Skeletal muscle tissue (tissue), 4 donors: ENCODE measurements around the gene NPB. TPM values are rescaled to one million over a fixed set of nuclear protein-coding genes. Genes with fewer than 3 reads are reported as not detected.

Experiments used
- H3K27ac ChIP-seq: one replicate; pipeline ENCODE4 v1.7.0; 2013; ENCODE audit warnings: mild to moderate bottlenecking, low read depth, low read length, inconsistent platforms
- H3K27me3 ChIP-seq, 3 donors: one replicate each; pipeline ENCODE4 v1.7.0; 2013; ENCODE audit warnings: low read length in 3 of 3; ENCODE audit not compliant: control insufficient read depth in 3 of 3, insufficient read depth in 3 of 3
- H3K36me3 ChIP-seq, 3 donors: one replicate each; pipeline ENCODE4 v1.7.0; 2013; ENCODE audit warnings: low read length in 3 of 3; ENCODE audit not compliant: control insufficient read depth in 3 of 3, insufficient read depth in 3 of 3
- H3K4me1 ChIP-seq, 3 donors: one replicate each; pipeline ENCODE4 v1.7.0; 2013; ENCODE audit warnings: low read length in 3 of 3, mild to moderate bottlenecking in 3 of 3; ENCODE audit not compliant: control insufficient read depth in 3 of 3, insufficient read depth in 3 of 3
- H3K4me3 ChIP-seq, 3 donors: one replicate each; pipeline ENCODE4 v1.7.0; 2013; ENCODE audit warnings: low read length in 3 of 3
- H3K9ac ChIP-seq, 3 donors: one replicate each; pipeline ENCODE4 v1.7.0; 2013; ENCODE audit warnings: low read length in 3 of 3, mild to moderate bottlenecking in 3 of 3, moderate library complexity in 2 of 3, low read depth in 1 of 3
- H3K9me3 ChIP-seq, 3 donors: one replicate each; pipeline ENCODE4 v1.7.0; 2013; ENCODE audit warnings: low read length in 3 of 3; ENCODE audit not compliant: control insufficient read depth in 3 of 3
- total RNA-seq: library from RNA; depleted of rRNA; stranded (reverse); fragments of >200 nt; gene quantifications from one replicate; pipeline ENCODE4 v1.2.3, GENCODE V29; 2014
- donor health status: Osteomylitis.

NPB gene
- total RNA-seq, 1 donor from 2014 or later = 1.0 TPM

DNA sequence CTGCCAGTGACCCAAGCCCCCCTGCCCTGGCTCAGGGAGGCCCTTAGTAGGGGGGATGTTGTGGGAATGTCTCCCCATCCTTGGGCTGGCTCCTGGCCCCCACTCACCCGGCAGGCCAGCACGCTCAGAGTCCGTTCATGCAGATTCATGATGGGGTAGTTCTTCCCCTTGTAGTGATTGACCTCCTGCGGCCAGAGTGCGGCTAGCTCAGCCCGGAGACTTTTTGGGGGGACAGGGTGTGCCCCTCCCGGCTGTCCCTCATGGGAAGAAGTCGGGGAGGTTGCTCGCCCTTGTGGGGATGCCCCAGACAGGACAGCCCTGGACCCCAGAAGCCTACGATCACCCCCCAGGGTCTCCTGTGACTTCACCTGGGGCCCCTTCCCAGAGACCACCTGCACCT is 4.0 kb downstream of the NPB start:
- Histone ChIP-seq H3K27ac (no peak overlapping the region), H3K36me3 (peaks cover 4 to 25% (median 8%) of the 10 kb centered on the region in 3 donors), H3K9ac (no peak overlapping the region), H3K4me1 (peaks cover 25 to 44% (median 33%) of the 10 kb centered on the region in 3 donors), H3K9me3 (no peaks in the 10 kb centered on the region), H3K4me3 (no peak overlapping the region), H3K27me3 (peaks cover 0 to 2% (median 0%) of the 10 kb centered on the region in 3 donors)

DNA sequence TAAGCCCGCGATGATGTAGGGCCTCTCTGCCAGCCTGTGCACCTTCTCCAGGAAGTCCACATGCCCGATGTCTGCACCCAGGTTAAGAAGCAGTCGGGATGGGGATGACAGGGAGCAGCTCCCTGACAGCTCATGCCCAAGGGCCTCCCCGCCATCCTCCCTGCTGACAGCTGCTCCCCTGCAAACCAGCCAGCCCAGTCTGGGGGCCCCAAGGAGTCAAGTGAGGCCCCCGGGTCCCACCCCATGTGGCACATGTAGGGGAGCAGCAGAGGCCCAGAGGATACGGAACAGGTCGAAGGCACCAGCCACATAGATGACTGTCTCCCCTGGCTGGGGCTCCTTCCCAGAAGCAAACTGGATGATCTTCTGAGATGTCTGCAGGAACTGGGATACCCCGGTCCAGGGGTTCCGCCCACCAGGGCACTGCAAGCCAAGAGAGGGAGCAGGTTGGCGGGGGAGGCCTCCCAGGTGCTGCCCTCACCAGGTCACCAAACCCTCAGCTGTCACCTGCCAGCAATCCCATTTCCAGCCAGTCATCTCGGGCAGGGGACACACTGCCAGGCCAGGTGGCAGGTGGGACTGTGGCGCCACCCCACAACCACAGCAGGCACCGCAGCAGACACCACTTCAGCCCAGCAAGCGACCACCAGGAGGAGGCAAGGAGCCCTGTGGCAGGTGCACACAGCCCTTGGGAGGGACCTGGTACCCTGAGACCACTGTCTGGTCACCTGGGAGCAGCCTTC is 4.6 kb downstream of the NPB start:
- Histone ChIP-seq H3K4me1 (peaks cover 22 to 43% (median 30%) of the 10 kb centered on the region in 3 donors), H3K36me3 (peaks cover 4 to 25% (median 8%) of the 10 kb centered on the region in 3 donors), H3K9ac (peak overlapping the region in 1 of 3 donors; percentile 54), H3K27me3 (no peaks in the 10 kb centered on the region), H3K9me3 (no peaks in the 10 kb centered on the region), H3K4me3 (peak overlapping the region in 1 of 3 donors; percentile 26), H3K27ac (peak overlapping the region; percentile 44)

DNA sequence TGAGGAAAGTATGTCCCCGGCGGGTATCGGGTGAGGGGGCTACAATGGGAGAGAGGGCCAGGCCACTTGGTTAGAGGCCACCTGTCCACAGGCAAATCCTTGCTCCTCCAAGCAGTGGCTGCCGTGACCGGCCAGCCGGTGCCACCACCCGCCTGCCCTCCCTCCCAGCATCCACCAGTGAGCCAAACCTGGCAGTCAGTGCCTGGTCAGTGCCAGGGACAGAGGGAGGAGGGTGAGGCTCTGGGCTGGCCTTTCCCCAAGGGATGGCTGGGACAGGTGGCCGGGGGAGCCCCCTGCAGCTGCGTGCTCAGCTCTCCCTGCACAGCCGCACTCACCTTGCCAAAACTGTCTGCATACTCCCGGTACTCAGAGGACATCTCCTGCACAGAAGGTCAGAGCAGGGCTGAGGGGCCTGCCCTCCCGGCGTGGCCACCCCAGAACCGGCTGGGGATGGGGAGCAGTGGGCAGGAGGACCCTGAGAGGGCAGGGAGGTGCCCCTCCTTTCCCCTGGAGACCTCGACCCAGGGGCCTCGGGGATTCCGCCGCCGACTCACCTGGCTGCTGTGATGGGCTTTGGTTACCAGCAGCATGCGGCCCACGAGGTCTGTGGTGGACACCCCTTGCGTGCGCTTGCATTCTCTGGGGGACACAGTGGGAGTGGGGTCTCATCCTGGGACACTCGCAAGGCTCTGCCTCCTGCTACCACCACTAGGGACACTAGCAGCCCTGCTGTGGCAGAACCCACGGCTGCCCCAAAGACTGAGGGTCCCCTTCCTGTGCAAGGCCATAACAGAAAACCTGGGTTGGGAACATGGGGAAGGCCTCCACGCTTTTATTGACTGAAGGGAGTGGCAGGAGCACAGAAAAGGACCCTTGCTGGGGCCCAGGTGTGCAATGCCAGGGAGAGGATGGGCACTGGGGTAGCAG is 5.4 kb downstream of the NPB start:
- Histone ChIP-seq H3K27ac (peak overlapping the region; percentile 44), H3K27me3 (no peaks in the 10 kb centered on the region), H3K4me3 (peak overlapping the region in 1 of 3 donors; percentile 26), H3K9me3 (no peaks in the 10 kb centered on the region), H3K36me3 (peaks cover 9 to 29% (median 14%) of the 10 kb centered on the region in 3 donors), H3K9ac (peak overlapping the region in 1 of 3 donors; percentile 54), H3K4me1 (peaks cover 22 to 44% (median 27%) of the 10 kb centered on the region in 3 donors)

DNA sequence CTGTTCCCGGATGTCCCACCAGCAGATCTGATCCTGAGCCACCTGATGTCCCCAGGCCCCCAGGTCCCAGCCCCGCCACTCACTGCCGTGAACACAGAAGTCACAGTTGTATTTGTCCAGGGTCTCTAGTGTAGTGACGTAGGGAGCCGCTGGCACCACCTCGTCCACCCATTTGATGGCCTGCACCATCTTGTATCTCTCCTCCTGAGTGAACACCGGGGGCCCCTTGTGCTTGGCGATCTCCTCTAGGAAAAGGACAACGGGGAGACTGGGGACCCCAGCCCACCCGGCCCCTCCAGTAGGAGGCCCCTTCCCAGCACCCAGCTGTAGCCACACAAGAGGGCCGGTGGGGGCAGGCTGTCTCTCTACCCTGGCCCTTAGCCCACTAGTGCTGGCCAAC is 6.8 kb downstream of the NPB start:
- no peaks in the 10 kb centered on the region for H3K9me3 ChIP-seq
- peaks cover 22 to 44% (median 25%) of the 10 kb centered on the region in 3 donors for H3K4me1 ChIP-seq
- no peaks in the 10 kb centered on the region for H3K27me3 ChIP-seq
- no peak overlapping the region for H3K4me3 ChIP-seq
- H3K9ac ChIP-seq = peak overlapping the region in 1 of 3 donors; percentile 16
- H3K27ac ChIP-seq = no peak overlapping the region
- peaks cover 21 to 40% (median 27%) of the 10 kb centered on the region in 3 donors for H3K36me3 ChIP-seq

DNA sequence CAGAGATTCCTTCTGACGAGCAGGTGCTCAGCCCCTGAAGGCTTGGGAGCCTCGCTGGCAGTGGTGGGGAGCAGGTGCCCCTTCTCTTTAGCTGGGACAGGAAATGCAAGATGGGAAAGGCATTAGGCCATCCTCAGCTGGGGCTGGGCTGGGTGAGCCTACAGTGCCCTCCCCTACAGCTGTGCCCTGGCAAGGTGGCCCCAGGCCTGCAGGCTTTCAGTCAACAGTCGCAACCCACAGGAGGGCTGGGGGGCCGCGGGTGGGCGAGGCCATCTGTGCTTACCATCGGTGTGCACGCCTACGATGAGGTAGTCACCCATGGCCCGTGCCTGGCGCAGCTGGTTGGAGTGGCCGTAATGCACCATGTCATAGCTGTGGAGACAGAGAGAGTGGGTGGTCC is 7.2 kb downstream of the NPB start:
- no peaks in the 10 kb centered on the region for H3K9me3 ChIP-seq
- H3K27me3 ChIP-seq = no peaks in the 10 kb centered on the region
- H3K27ac ChIP-seq = no peak overlapping the region
- H3K4me3 ChIP-seq = no peak overlapping the region
- H3K9ac ChIP-seq = peak overlapping the region in 1 of 3 donors; percentile 8
- peaks cover 21 to 40% (median 30%) of the 10 kb centered on the region in 3 donors for H3K36me3 ChIP-seq
- H3K4me1 ChIP-seq = peaks cover 22 to 44% (median 25%) of the 10 kb centered on the region in 3 donors

DNA sequence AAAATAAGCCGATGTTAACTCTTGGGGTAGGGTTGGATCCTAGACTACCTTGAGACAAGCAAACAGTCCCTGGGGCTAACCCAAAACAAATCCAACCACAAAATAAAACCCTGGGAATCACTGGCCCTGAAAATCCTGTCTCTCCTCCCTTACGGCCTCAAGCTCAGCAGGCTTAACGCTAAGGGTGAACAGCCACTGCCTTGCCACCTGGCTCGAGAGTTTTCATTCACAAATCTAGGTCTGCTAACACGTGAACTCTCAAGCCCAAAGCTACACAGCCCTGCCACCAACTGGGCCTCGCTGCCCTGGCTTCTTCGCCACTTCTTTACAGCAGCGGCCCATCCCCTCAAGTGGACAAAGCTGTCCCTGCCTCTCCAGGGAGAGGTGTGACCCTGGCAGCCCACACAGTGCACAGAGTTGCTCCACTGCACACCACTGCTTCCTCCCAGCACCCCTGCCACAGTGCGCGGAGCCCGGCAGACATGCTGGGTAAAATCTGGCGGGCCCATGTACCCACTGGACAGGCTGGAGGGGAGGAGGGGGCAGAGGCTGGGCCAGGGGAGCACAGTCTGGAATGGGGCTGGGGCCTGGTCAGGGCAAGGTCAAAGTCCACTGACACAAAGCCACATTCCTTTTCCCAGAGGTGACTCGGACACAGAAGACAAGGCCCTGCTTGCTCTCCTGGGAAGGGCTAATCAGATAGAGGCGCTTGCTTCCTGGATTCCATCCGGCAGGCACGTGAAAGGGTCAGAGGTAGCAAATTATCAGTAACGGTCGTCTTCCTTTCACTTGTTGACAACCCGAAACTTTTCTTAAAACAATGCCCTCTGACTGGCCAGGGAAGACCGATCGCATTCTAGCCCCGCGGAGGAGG is 8.2 kb downstream of the NPB start:
- Histone ChIP-seq H3K36me3 (peaks cover 31 to 40% (median 33%) of the 10 kb centered on the region in 3 donors), H3K9ac (peak overlapping the region; percentile 65 to 83 (median 71)), H3K27me3 (no peaks in the 10 kb centered on the region), H3K4me1 (peaks cover 22 to 46% (median 25%) of the 10 kb centered on the region in 3 donors), H3K4me3 (peak overlapping the region; percentile 67 to 84 (median 83)), H3K9me3 (no peaks in the 10 kb centered on the region), H3K27ac (no peak overlapping the region)

DNA sequence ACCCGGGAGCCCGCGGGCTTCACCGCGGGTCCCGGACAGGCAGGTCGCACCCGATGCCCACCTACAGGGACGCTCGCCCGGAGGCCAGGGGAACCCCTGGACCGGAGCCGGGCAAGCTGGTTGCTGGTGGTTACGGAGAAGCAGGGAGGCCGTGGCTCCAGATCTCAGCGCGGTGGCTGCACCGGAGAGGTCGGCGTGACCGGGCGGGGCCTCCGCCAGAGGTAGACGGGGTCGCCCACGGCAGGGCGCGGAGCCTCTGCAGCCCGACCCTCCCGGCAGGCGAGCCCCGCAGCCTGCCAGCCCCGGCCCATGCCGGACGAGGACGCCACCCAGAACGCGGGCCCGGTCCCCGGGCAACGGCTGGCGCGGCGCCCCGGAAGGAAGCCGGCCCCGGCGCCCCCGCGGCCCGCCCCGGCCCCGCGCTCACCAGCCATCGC is 8.8 kb downstream of the NPB start:
- H3K36me3 ChIP-seq = peaks cover 38 to 45% (median 39%) of the 10 kb centered on the region in 3 donors
- peak overlapping the region; percentile 65 to 83 (median 71) for H3K9ac ChIP-seq
- no peak overlapping the region for H3K27ac ChIP-seq
- H3K9me3 ChIP-seq = no peaks in the 10 kb centered on the region
- peak overlapping the region; percentile 67 to 84 (median 83) for H3K4me3 ChIP-seq
- H3K27me3 ChIP-seq = no peaks in the 10 kb centered on the region
- peaks cover 22 to 53% (median 25%) of the 10 kb centered on the region in 3 donors for H3K4me1 ChIP-seq

DNA sequence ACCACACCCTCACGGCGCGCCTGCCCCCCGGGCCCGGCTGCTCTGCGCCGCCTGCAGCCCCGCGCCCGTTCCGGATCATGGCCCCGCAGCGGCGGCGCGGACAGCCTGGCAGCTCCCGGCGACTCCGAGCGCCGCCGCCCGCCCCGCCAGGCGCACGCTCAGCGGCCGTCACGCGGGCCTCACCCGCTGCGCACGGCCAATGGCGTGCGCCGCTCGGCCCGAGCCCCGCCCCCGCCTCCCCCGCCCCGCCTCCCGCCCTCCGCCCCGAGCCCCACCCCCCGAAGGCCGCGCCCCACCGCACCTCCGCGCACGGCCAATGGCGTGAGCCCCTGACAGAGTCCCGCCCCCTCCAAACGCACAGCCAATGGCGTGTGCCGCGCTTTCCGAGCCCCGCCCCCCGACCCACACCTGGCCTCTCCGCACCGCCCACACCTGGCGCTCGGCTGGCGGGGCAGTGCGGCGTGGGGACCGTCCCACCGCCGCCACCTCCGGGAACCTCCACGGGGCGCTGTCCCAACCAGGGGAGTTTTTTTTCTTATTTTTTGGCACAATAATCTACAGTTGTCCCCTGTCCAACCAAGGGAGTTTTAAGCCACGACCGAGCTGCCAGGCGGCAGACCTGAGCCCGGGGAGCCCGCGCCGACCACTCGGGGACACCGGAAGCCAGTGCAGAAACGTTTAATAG is 9.4 kb downstream of the NPB start, which contains the start of gene PCYT2:
Gene PCYT2, minus strand, starts transcription at position 123 of the 685 bp plus-strand sequence. Its CDS starts 44 bp downstream, at position 79.
- Histone ChIP-seq H3K4me3 (peak within 1 kb of the TSS; percentile 67 to 84 (median 83)), H3K27me3 (no peaks in the 10 kb centered on the region), H3K9me3 (no peaks in the 10 kb centered on the region), H3K36me3 (peaks cover 39 to 41% (median 41%) of the 10 kb centered on the region in 3 donors), H3K9ac (peak within 1 kb of the TSS; percentile 65 to 83 (median 71)), H3K4me1 (peaks cover 22 to 56% (median 25%) of the 10 kb centered on the region in 3 donors), H3K27ac (peak within 1 kb of the TSS; percentile 65)
